ENCODE measurements around the gene LARP4B.

Gene LARP4B

DNA sequence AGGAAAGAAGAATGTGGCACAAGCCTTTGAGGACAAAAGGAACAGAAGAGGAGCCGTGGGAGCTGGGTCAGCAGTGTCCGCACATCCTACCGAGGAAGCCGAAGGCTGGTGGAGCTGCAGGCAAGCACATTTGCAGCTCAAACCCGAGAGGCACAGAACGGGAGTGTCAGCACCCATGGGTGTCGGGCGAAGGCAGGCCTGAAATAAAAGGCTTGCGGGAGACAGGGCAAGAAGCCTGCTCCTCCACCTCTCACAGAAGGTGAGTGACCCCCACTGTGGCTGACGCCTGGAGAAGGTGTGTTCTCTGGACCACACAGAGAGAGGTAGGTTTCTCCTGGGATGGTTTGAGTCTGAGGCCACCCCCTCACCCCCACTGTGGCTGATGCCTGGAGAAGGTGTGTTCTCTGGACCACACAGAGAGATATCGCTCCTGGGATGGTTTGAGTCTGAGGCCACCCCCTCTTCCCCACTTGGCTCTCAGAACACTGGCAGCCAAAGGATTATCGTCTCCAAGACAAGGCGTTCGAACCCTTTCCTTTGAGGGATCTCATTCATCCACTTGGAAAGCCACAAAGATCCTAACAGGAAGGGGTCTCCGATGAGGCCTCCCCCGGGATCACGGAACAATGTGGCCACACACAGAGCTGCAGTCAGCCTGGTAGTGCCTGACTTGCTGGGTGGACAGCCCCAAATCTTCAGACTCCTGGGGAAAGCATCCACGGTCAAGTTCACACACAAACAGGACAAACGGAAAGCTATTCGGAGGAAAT is 35.1 kb upstream of the LARP4B start:
- Mint-ChIP-seq H3K4me3 (no peak overlapping the region), H3K27ac (no peak overlapping the region), H3K27me3 (peaks cover 12% of the 10 kb centered on the region), H3K9me3 (no peaks in the 10 kb centered on the region), H3K4me1 (ENCODE audit: low read depth) (peaks cover 9% of the 10 kb centered on the region), H3K36me3 (ENCODE audit: low read depth) (no peaks in the 10 kb centered on the region)
- DNase-seq: no peak

DNA sequence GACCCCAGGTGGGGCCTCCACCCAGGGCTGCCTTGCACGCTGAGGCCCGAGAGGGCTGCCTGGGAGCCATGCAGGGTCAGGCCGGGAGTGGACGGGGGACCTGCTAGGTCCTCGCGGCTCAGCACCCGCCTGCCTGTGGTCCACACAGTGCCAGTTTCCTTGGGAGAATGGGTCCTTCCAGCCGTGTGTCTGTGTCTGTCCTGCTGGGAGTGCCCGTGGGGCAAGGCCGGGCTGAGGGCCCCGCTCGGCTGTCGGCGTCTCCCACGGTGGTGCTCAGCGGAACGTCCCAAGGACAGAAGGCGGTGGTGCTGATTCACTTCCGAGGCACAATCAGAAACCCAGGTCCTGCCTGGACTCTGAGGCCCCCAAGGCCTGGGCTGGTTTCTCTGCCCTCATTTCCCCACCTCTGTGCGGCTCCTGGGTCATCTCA is 33.5 kb upstream of the LARP4B start:
- peaks cover 9% of the 10 kb centered on the region for H3K4me1 Mint-ChIP-seq (ENCODE audit: low read depth)
- H3K4me3 Mint-ChIP-seq: no peak overlapping the region
- no peak for DNase-seq

DNA sequence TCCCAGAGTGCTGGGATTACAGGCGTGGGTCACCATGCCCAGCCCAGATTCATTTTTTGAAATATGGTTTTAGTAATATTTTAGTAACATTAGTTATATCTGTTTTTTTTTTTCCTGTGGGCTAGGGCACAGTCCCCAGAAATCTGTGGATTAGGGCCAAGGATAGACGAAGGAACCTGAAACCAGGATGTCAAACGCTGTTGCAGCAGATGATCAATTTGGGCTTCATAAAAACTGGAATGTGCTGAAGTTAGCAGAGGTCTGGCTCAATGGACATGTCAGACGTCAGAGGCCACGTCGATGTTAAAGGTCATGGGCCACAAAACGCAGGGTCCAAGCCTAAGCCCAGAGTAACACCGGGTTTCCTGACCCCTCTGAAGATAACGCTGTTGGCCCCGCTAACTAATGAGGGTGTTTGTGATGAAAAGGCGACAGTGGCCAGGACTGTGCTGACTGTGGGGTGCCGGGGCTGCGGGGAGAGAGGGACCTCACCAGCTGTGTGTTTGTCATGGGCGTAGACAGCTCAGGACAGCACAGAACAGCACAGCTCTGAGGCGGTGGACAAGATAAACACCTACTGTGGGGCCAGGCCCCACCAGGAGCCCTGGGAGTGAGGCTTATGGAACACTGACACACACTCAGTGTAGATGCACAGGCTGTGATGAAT is 32.9 kb upstream of the LARP4B start:
- H3K4me1 Mint-ChIP-seq (ENCODE audit: low read depth): peaks cover 9% of the 10 kb centered on the region
- no peaks in the 10 kb centered on the region for H3K9me3 Mint-ChIP-seq
- H3K36me3 Mint-ChIP-seq (ENCODE audit: low read depth): no peaks in the 10 kb centered on the region
- peaks cover 12% of the 10 kb centered on the region for H3K27me3 Mint-ChIP-seq
- H3K4me3 Mint-ChIP-seq: no peak overlapping the region
- no peak for DNase-seq
- H3K27ac Mint-ChIP-seq: no peak overlapping the region

More for the DNA sequence above, 33.5 kb upstream of the LARP4B start:
- no peak overlapping the region for H3K27ac Mint-ChIP-seq
- H3K27me3 Mint-ChIP-seq: peaks cover 12% of the 10 kb centered on the region
- H3K9me3 Mint-ChIP-seq: no peaks in the 10 kb centered on the region
- H3K36me3 Mint-ChIP-seq (ENCODE audit: low read depth): no peaks in the 10 kb centered on the region

DNA sequence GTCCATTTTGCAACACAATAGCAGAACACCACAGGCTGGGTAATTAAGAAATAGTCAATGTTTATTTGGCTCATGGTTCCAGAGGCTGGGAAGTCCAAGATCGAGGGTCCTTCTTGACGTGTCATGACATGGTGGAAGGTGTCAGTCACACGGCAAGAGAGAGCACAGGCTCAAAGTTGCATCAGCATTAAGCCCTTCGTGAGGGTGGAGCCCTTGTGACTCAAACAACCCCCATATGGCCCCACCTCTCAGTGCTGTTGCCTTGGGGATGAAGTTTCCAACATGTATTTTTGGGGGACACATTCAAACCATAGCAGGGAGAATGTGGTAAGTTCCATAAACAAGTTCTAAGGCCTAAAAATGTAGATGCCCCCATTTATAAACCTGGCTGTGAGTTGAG is 32.1 kb upstream of the LARP4B start:
- Mint-ChIP-seq H3K36me3 (ENCODE audit: low read depth) (no peaks in the 10 kb centered on the region), H3K27ac (no peak overlapping the region), H3K4me1 (ENCODE audit: low read depth) (peaks cover 9% of the 10 kb centered on the region), H3K4me3 (no peak overlapping the region), H3K9me3 (no peaks in the 10 kb centered on the region), H3K27me3 (peaks cover 7% of the 10 kb centered on the region)
- no peak for DNase-seq

DNA sequence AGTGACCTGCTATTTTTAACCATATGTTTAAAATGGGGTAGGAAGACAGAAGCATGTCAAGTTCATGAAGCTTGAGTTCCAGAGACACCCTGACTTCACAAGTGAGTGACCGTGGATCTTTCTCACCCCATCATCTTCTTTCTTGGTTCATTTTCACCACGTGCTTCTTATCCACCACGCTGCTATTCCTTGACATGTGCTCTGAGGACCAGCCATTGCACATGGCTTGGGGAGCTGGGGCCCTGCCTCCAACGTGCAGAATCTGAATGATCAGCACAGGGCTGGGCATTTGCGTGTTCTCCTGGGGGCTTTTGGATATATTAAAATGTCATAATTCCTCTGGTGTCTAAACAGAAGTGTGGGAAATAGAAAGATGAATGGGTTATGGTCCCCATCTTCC is 31.7 kb upstream of the LARP4B start:
- Mint-ChIP-seq H3K36me3 (ENCODE audit: low read depth) (no peaks in the 10 kb centered on the region), H3K27ac (no peak overlapping the region), H3K27me3 (peaks cover 3% of the 10 kb centered on the region), H3K9me3 (no peaks in the 10 kb centered on the region), H3K4me3 (no peak overlapping the region), H3K4me1 (ENCODE audit: low read depth) (peaks cover 9% of the 10 kb centered on the region)
- no peak for DNase-seq

DNA sequence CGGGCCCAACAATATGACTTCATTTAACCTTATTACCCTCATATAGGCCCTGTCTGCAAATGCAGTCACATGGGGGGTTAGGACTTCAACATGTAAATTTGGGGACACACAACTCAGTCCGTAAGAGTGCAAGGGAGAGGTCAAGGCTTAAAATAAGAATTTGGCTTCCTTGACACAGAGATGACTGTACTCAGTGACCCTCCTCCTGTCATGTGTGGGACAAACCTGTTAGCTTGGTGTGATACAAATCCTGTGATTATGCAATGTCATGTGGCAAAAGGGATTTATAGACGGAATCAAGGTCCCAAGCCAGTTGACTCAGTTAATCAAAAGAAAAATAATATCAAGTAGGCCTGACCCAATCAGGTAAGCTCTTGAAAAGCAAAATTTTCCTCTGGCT is 30.8 kb upstream of the LARP4B start:
- Mint-ChIP-seq H3K9me3 (no peaks in the 10 kb centered on the region), H3K36me3 (ENCODE audit: low read depth) (no peaks in the 10 kb centered on the region), H3K27ac (no peak overlapping the region), H3K4me1 (ENCODE audit: low read depth) (peaks cover 5% of the 10 kb centered on the region), H3K27me3 (peaks cover 3% of the 10 kb centered on the region), H3K4me3 (no peak overlapping the region)
- DNase-seq: no peak

DNA sequence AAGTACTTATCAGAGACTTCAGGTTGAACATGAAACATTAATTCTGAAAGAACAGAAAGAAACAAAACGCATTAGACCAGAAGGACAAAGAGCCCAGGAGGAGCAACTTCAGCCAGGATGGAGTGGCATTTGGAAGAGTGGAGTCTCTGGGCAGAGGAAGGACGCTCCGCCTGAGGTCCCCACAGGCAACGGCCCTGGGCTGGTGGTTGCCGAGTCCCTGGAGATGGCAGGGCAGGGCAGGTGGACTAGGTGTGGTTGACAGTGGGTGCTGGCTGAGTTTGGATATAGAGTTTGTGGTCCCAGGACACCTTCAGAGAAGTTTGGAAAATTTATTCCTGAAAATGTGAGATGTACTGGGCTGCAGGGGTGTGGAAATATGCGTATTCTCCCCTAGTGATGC is 27.4 kb upstream of the LARP4B start:
- Mint-ChIP-seq H3K27ac (no peak overlapping the region), H3K4me1 (ENCODE audit: low read depth) (no peaks in the 10 kb centered on the region), H3K4me3 (no peak overlapping the region), H3K36me3 (ENCODE audit: low read depth) (no peaks in the 10 kb centered on the region), H3K9me3 (no peaks in the 10 kb centered on the region), H3K27me3 (peaks cover 6% of the 10 kb centered on the region)
- DNase-seq: no peak

DNA sequence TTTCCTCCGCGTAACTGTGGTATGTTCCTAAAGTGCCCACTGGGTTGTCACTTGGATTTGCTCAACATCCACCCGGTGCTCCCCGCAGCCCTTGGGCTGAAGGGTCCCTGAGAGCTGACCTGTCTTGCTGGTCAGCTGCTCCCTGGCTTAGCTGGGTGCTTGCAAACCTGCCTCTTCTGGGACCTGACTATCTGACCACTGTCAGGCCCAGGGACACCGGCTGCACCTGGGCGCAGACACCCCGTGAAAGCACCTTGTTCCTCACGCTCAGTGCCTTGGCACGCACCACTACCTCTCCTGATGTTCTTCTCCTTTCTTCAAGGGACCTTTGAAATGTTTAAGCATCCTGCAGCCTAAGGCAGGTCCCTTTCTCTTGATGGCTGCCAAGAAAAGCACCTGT is 26.6 kb upstream of the LARP4B start:
- peaks cover 6% of the 10 kb centered on the region for H3K27me3 Mint-ChIP-seq
- no peak for DNase-seq
- no peak overlapping the region for H3K4me3 Mint-ChIP-seq
- no peak overlapping the region for H3K27ac Mint-ChIP-seq
- no peaks in the 10 kb centered on the region for H3K36me3 Mint-ChIP-seq (ENCODE audit: low read depth)
- H3K9me3 Mint-ChIP-seq: no peaks in the 10 kb centered on the region
- no peaks in the 10 kb centered on the region for H3K4me1 Mint-ChIP-seq (ENCODE audit: low read depth)

DNA sequence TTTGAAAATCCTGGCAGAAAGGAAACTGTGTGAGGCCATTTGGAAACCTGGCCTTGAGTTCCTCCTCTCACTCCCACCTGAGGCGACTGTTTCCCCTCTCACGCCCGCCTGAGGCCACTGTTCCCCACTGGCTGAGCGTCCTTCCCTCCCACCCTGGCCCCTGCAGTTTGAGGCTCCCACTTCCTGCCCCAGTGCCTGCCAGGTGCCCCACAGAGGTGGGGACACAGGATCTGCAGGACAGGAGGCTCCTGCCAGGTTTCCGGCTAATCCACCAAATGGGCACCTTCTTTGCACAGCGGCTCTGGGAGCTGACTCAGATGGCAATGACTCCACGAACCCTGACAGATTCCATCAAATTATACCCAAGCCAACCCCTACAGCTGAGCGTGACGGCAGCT is 24.3 kb upstream of the LARP4B start:
- Mint-ChIP-seq H3K36me3 (ENCODE audit: low read depth) (no peaks in the 10 kb centered on the region), H3K9me3 (no peaks in the 10 kb centered on the region), H3K27ac (no peak overlapping the region), H3K27me3 (peaks cover 6% of the 10 kb centered on the region), H3K4me3 (no peak overlapping the region), H3K4me1 (ENCODE audit: low read depth) (no peaks in the 10 kb centered on the region)
- DNase-seq: no peak

DNA sequence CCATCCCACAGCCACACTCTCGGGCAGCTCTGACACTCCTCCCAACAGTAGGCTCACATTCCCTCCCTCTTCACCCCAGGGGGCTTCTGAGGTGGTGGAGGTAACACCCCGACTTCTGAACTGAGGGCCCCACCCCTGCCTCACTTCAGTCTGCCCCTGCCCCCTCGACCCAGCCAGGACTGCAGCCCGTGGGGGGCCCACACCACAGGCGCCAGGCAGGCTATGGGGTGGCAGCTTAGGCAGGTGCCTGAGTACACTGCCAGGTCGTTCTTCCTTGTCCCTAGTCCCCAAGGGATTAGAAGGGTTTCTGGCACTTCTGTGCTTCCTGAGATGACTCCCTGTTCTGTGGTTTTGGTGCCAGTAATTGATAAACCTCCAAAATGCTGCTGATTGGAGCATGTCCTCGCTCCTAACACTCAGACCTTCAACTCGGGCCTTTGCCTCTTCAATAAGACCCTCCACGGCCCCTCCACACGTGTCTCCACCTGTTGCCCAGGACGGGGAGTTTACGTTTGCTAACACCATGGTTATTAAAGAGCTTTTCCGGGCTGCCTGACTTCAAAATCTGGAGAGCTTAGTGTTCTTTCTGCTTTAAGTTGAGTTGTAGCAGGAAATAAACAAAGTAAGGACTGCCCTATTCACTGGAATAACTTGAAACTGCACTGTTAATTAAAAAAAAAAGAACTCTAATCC is 23.8 kb upstream of the LARP4B start:
- Mint-ChIP-seq H3K27me3 (peaks cover 6% of the 10 kb centered on the region), H3K36me3 (ENCODE audit: low read depth) (no peaks in the 10 kb centered on the region), H3K27ac (no peak overlapping the region), H3K4me1 (ENCODE audit: low read depth) (no peaks in the 10 kb centered on the region), H3K4me3 (no peak overlapping the region), H3K9me3 (no peaks in the 10 kb centered on the region)
- no peak for DNase-seq

DNA sequence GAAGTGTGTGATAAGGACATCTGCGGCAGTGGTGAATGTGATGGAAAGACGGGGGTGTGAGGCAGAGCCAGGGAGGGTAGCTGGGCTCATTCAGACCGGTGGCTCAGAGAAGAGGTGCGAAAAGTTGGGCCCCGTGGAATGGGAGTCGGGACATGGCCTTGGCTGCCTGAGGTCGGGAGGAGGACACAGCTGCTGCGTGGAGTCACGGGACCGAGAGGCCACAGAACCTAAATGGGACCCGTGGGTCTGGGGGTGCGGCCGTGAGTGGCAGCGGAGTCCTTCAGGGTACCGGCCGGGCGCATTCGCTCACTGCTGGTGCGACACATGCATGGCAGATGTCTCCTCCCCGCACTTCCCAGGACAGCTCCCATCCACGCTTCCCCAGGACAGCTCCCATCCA is 22.9 kb upstream of the LARP4B start:
- Mint-ChIP-seq H3K27me3 (peaks cover 6% of the 10 kb centered on the region), H3K36me3 (ENCODE audit: low read depth) (no peaks in the 10 kb centered on the region), H3K9me3 (no peaks in the 10 kb centered on the region), H3K27ac (no peak overlapping the region), H3K4me1 (ENCODE audit: low read depth) (no peaks in the 10 kb centered on the region), H3K4me3 (no peak overlapping the region)
- DNase-seq: no peak

DNA sequence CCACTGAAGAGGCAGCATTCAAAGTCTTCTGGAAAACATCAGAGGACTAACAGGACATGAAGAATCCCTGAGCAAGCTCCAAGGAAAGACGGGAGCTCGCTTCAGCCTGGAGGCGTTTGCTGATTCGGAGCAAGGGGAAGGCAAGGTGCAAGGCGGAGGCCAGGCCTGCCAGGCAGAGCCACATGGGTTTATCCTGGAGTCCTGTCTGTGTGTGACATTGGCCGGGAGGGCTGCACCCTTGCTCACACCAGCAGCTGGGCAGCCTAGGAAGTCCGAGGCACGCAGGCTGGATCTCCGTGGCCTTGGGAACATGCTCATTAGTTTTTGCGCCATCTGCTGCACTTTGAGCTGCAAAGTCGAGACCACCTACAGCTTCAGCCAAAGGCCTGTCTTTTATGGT is 22.3 kb upstream of the LARP4B start:
- no peak for DNase-seq
- H3K27me3 Mint-ChIP-seq: peaks cover 6% of the 10 kb centered on the region
- H3K4me3 Mint-ChIP-seq: no peak overlapping the region
- no peaks in the 10 kb centered on the region for H3K4me1 Mint-ChIP-seq (ENCODE audit: low read depth)
- H3K27ac Mint-ChIP-seq: no peak overlapping the region
- H3K36me3 Mint-ChIP-seq (ENCODE audit: low read depth): no peaks in the 10 kb centered on the region
- no peaks in the 10 kb centered on the region for H3K9me3 Mint-ChIP-seq

DNA sequence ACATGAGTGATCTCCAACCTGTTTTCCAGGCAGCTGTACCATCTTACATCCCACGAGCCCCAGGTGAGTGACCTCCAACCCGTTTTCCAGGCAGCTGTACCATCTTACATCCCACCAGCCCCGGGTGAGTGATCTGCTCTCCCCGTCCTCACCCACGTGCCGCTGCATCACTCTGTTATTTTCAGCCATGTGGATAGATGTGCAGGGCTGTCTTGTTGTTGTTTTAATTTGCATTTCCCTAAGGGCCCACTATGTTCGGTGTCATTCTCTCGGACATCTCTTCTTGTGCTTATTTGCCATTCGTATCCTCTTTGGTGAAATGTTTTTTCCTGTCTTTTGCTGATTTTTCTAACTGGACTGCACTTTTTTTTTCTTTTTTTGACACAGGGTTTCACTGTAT is 17.9 kb upstream of the LARP4B start:
- H3K4me1 Mint-ChIP-seq (ENCODE audit: low read depth): peaks cover 4% of the 10 kb centered on the region
- H3K27ac Mint-ChIP-seq: no peak overlapping the region

DNA sequence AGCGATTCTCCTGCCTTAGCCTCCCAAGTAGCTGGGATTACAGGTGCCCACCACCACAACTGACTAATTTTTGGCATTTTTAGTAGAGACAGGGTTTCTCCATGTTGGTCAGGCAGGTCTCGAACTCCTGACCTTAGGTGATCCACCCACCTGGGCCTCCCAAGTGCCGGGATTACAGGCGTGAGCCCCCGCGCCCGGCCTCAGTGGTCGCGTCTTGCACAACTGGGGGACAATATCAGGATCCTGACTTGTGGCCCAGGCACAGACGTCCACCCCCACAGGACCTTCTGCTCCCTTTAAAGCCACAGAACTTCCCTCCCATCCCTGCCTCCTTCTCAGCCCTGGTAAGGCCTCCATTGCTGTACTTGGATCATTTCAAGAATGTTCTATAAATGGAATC is 16.8 kb upstream of the LARP4B start:
- Mint-ChIP-seq H3K27ac (no peak overlapping the region), H3K9me3 (no peaks in the 10 kb centered on the region), H3K36me3 (ENCODE audit: low read depth) (no peaks in the 10 kb centered on the region), H3K27me3 (no peaks in the 10 kb centered on the region), H3K4me3 (no peak overlapping the region), H3K4me1 (ENCODE audit: low read depth) (peaks cover 10% of the 10 kb centered on the region)
- no peak for DNase-seq

More for the DNA sequence above, 17.9 kb upstream of the LARP4B start:
- Mint-ChIP-seq H3K27me3 (peaks cover 2% of the 10 kb centered on the region), H3K9me3 (no peaks in the 10 kb centered on the region), H3K36me3 (ENCODE audit: low read depth) (no peaks in the 10 kb centered on the region), H3K4me3 (no peak overlapping the region)
- DNase-seq: no peak

DNA sequence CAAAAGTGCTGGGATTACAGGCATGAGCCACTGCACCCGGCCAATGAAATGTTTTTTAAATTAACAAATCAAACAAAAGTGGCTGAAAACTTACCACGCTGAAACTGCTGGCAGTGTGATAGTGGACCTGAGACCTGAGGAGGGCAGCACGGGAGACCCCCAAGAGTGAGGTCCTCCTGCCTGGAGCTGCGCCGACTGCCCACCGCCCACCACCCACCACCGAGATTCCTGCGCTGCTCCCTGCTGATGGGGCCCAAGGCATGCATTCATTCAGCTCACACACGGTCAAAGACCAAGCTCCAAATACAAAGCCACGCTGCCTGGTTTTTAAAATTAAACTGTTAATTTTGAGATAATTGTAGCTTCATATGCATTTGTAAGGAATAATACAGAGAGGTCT is 16.4 kb upstream of the LARP4B start:
- H3K9me3 Mint-ChIP-seq: no peaks in the 10 kb centered on the region
- H3K4me1 Mint-ChIP-seq (ENCODE audit: low read depth): peaks cover 15% of the 10 kb centered on the region
- no peak overlapping the region for H3K4me3 Mint-ChIP-seq
- no peak for DNase-seq
- no peaks in the 10 kb centered on the region for H3K27me3 Mint-ChIP-seq
- no peaks in the 10 kb centered on the region for H3K36me3 Mint-ChIP-seq (ENCODE audit: low read depth)
- no peak overlapping the region for H3K27ac Mint-ChIP-seq

Data from activated T-cell treated with anti-CD3 and anti-CD28 coated beads, Interleukin-2, amount 50 U/mL, for 24 hours (primary cell).